Liver (tissue), 9 donors: ENCODE results near the gene THSD4. TPM values are rescaled to one million over a fixed set of nuclear protein-coding genes. Genes with fewer than 3 reads are reported as not detected.

ENCODE experiments used
- DNase-seq: peaks from one replicate; pipeline ENCODE4 v3.0.0-alpha.2; 2017; ENCODE audit warnings: low spot score
- H3K27ac ChIP-seq, 2 donors: one replicate each; pipeline ENCODE4 v1.7.0; 2013; ENCODE audit warnings: inconsistent platforms in 2 of 2, low read length in 2 of 2, control low read depth in 1 of 2, low read depth in 1 of 2, mild to moderate bottlenecking in 1 of 2
- H3K27me3 ChIP-seq, 4 donors: one replicate each; pipeline versions ENCODE4 v1.6.1 to v1.7.0; 2013; ENCODE audit warnings: low read length in 3 of 4, inconsistent platforms in 1 of 4, mild to moderate bottlenecking in 1 of 4, moderate library complexity in 1 of 4; ENCODE audit not compliant: control insufficient read depth in 4 of 4, insufficient read depth in 4 of 4
- H3K36me3 ChIP-seq, 4 donors: one replicate each; pipeline versions ENCODE4 v1.6.1 to v1.7.0; 2013; ENCODE audit warnings: low read length in 3 of 4, mild to moderate bottlenecking in 3 of 4, low read depth in 1 of 4, moderate library complexity in 1 of 4; ENCODE audit not compliant: control insufficient read depth in 4 of 4, insufficient read depth in 3 of 4
- H3K4me1 ChIP-seq, 4 donors: one replicate each; pipeline versions ENCODE4 v1.6.1 to v1.7.0; 2013; ENCODE audit warnings: low read length in 3 of 4, mild to moderate bottlenecking in 3 of 4, moderate library complexity in 1 of 4; ENCODE audit not compliant: control insufficient read depth in 4 of 4, insufficient read depth in 4 of 4
- H3K4me3 ChIP-seq, 3 donors: one replicate each; pipeline versions ENCODE4 v1.6.1 to v1.7.0; 2013; ENCODE audit warnings: low read length in 3 of 3, control low read depth in 1 of 3, low read depth in 1 of 3, mild to moderate bottlenecking in 1 of 3
- H3K9ac ChIP-seq, 2 donors: one replicate each; pipeline ENCODE4 v1.7.0; 2013; ENCODE audit warnings: low read length in 2 of 2, mild to moderate bottlenecking in 2 of 2, moderate library complexity in 2 of 2, control low read depth in 1 of 2, low read depth in 1 of 2
- H3K9me3 ChIP-seq, 4 donors: one replicate each; pipeline versions ENCODE4 v1.6.1 to v1.7.0; 2013; ENCODE audit warnings: low read length in 3 of 4; ENCODE audit not compliant: control insufficient read depth in 4 of 4
- CTCF ChIP-seq: fragments of 150-350 bp; IDR thresholded peaks from 2 replicates; pipeline ENCODE4 v1.5.1; 2017; ENCODE audit warnings: improper control_type of control experiment, low read depth, low read length; ENCODE audit not compliant: missing input control
- EGR1 ChIP-seq, 2 donors: IDR thresholded peaks; 2 replicates each; pipeline ENCODE4 v1.6.1; 2016 to 2018; ENCODE audit warnings: antibody characterized with exemption in 2 of 2, low read depth in 2 of 2
- FOXA1 ChIP-seq: IDR thresholded peaks from 2 replicates; pipeline ENCODE4 v1.6.1; 2016; ENCODE audit warnings: antibody characterized with exemption
- FOXA2 ChIP-seq: IDR thresholded peaks from 2 replicates; pipeline ENCODE4 v1.6.1; 2016; ENCODE audit warnings: antibody characterized with exemption
- GABPA ChIP-seq, 2 donors: IDR thresholded peaks in 1 of 2; conservative IDR thresholded peaks in 1 of 2; 2 replicates each; pipeline ENCODE4 v1.6.1; 2016; ENCODE audit warnings: antibody characterized with exemption in 2 of 2, mild to moderate bottlenecking in 1 of 2, moderate library complexity in 1 of 2
- HNF4A ChIP-seq, 2 donors: conservative IDR thresholded peaks; 2 replicates each; pipeline ENCODE4 v1.6.1; 2016; ENCODE audit warnings: antibody characterized with exemption in 2 of 2, mild to moderate bottlenecking in 2 of 2
- HNF4G ChIP-seq: IDR thresholded peaks from 2 replicates; pipeline ENCODE4 v1.6.1; 2016; ENCODE audit warnings: antibody characterized with exemption
- MAX ChIP-seq: IDR thresholded peaks from 2 replicates; pipeline ENCODE4 v1.6.1; 2016; ENCODE audit warnings: antibody characterized with exemption
- NR2F2 ChIP-seq: IDR thresholded peaks from 2 replicates; pipeline ENCODE4 v1.6.1; 2016; ENCODE audit warnings: antibody characterized with exemption
- RAD21 ChIP-seq, 2 donors: IDR thresholded peaks; 2 replicates each; pipeline ENCODE4 v1.6.1; 2016; ENCODE audit warnings: antibody characterized with exemption in 2 of 2, mild to moderate bottlenecking in 2 of 2
- REST ChIP-seq: IDR thresholded peaks from 2 replicates; pipeline ENCODE4 v1.6.1; 2016; ENCODE audit warnings: antibody characterized with exemption, mild to moderate bottlenecking
- RXRA ChIP-seq, 2 donors: IDR thresholded peaks; 2 replicates each; pipeline ENCODE4 v1.6.1; 2017 to 2018; ENCODE audit warnings: antibody characterized with exemption in 2 of 2, mild to moderate bottlenecking in 1 of 2
- SP1 ChIP-seq: IDR thresholded peaks from 2 replicates; pipeline ENCODE4 v1.6.1; 2018; ENCODE audit warnings: antibody characterized with exemption, mild to moderate bottlenecking
- TAF1 ChIP-seq: conservative IDR thresholded peaks from 2 replicates; pipeline ENCODE4 v1.6.1; 2016; ENCODE audit warnings: antibody characterized with exemption, mild to moderate bottlenecking
- YY1 ChIP-seq: IDR thresholded peaks from 2 replicates; pipeline ENCODE4 v1.6.1; 2016; ENCODE audit warnings: antibody characterized with exemption, mild to moderate bottlenecking
- ZBTB33 ChIP-seq: IDR thresholded peaks from 2 replicates; pipeline ENCODE4 v1.6.1; 2016; ENCODE audit warnings: antibody characterized with exemption
- WGBS: extraction: QIAGEN DNeasy Blood & Tissue Kit; methylation state at CpG from one replicate; pipeline ENCODE4 v1.1.7; 2013; 5-methylcytosine and 5-hydroxymethylcytosine counted together
- polyA plus RNA-seq, 2 donors: library from polyadenylated mRNA; stranded (reverse) in 1 of 2; unstranded in 1 of 2; fragments of 200-250 nt in 1 of 2; fragments of >200 nt in 1 of 2; fragmentation: Nextera tagmentation in 1 of 2; extraction: Ambion mirVana in 1 of 2; gene quantifications; one replicate each; pipeline versions ENCODE4 v1.2.1 to v1.2.3, GENCODE V29; 2013 to 2015
- total RNA-seq, 2 donors: library from RNA; depleted of rRNA; stranded (reverse); fragments of >200 nt; gene quantifications; one replicate each; pipeline ENCODE4 v1.2.3, GENCODE V29; 2014
- donor health status: healthy.
- donor health status: healthy.
- donor health status: healthy.
- donor health status: healthy.
- donor health status: healthy.

THSD4 gene
- total and polyA plus RNA-seq, 4 donors, result 0.23 to 11.5 (median 1.9) TPM

- no peak for DNase-seq
- Histone ChIP-seq H3K36me3 (no peaks in the 10 kb centered on the region), H3K27ac (no peak overlapping the region), H3K9ac (no peak overlapping the region), H3K4me1 (no peaks in the 10 kb centered on the region), H3K4me3 (no peak overlapping the region), H3K9me3 (no peaks in the 10 kb centered on the region), H3K27me3 (no peaks in the 10 kb centered on the region)
- WGBS, result 84% methylated on average over 3 of the region's 3 CpGs
- TF ChIP-seq SP1 (no peak), RAD21 (IDR thresholded peaks at IDR 0.05) (no peak), FOXA2 (no peak), MAX (no peak), FOXA1 (no peak), GABPA (IDR thresholded peaks at IDR 0.05 in 1 of 2, conservative IDR thresholded peaks at IDR 0.05 in 1 of 2) (no peak), HNF4A (conservative IDR thresholded peaks at IDR 0.05) (no peak), TAF1 (no peak), ZBTB33 (no peak), RXRA (IDR thresholded peaks at IDR 0.05) (no peak), NR2F2 (no peak), HNF4G (no peak)
Measured at GRCh38 chr15:71698030-71698429, 582.8 kb downstream of the THSD4 start.

GRCh38 chr15:71698742-71699141 lies 583.5 kb downstream of the THSD4 start:
- Histone ChIP-seq H3K36me3 (no peaks in the 10 kb centered on the region), H3K27me3 (no peaks in the 10 kb centered on the region), H3K9me3 (no peaks in the 10 kb centered on the region), H3K4me3 (no peak overlapping the region), H3K4me1 (no peaks in the 10 kb centered on the region), H3K27ac (no peak overlapping the region), H3K9ac (no peak overlapping the region)
- WGBS, result 92% methylated on average over 1 of the region's 1 CpG
- no peak for DNase-seq
- TF ChIP-seq FOXA1 (no peak), CTCF (no peak), REST (no peak), MAX (no peak), EGR1 (IDR thresholded peaks at IDR 0.05; ENCODE audit: low read depth in 2 of 2) (no peak), YY1 (no peak), SP1 (no peak), FOXA2 (no peak), ZBTB33 (no peak), NR2F2 (no peak), RAD21 (IDR thresholded peaks at IDR 0.05) (no peak), RXRA (IDR thresholded peaks at IDR 0.05) (no peak)
